SK-N-SH (cell line): ENCODE results near the gene MCC. TPM values are rescaled to one million over a fixed set of nuclear protein-coding genes. Genes with fewer than 3 reads are reported as not detected.

ENCODE experiments used
- CTCF ChIA-PET: fragments of 300-600, 350-600 bp; formaldehyde crosslinking; extraction: SDS; loops from one replicate; lab custom pipeline; 2021; lab: Yijun Ruan, JAX
- POLR2A ChIA-PET: fragments of 350-600 bp; sonication (Branson Sonifier 250); formaldehyde crosslinking; extraction: SDS; loops from one replicate; lab custom pipeline; 2020; ENCODE audit warnings: antibody characterized with exemption, inconsistent platforms; lab: Yijun Ruan, JAX
- DNase-seq: peaks from one replicate; pipeline ENCODE4 v3.0.0; 2012
- H2AFZ ChIP-seq: fragments of 200-600 bp; sonication (generic); 2 replicates; pipeline ENCODE4 v1.8.1; 2016; ENCODE audit warnings: antibody characterized with exemption, mild to moderate bottlenecking, low read depth
- H3F3A ChIP-seq: fragments of 200-600 bp; sonication (generic); replicated peaks from 2 replicates; pipeline ENCODE3; 2016; ENCODE audit warnings: antibody characterized with exemption, mild to moderate bottlenecking; ENCODE audit not compliant: insufficient read depth
- H3K27ac ChIP-seq, 2 experiments: fragments of 200-500 bp in 1 of 2; fragments of 200-600 bp in 1 of 2; sonication (Bioruptor generic) in 1 of 2; sonication (generic), shearing (Covaris generic) in 1 of 2; 2 replicates each; pipeline versions ENCODE4 v1.5.1 to v1.6.1; 2014 to 2016; ENCODE audit warnings: low read depth in 2 of 2, inconsistent platforms in 1 of 2, low read length in 1 of 2, mild to moderate bottlenecking in 1 of 2, mixed read lengths in 1 of 2
- H3K27me3 ChIP-seq: fragments of 200-600 bp; sonication (generic), shearing (Covaris generic); 2 replicates; pipeline ENCODE4 v1.6.1; 2016; ENCODE audit warnings: mixed run types; ENCODE audit not compliant: insufficient read depth
- H3K36me3 ChIP-seq, 2 experiments: fragments of 200-500 bp in 1 of 2; fragments of 200-600 bp in 1 of 2; sonication (Bioruptor generic) in 1 of 2; sonication (generic) in 1 of 2; replicated peaks in 1 of 2; 2 replicates each; pipeline versions ENCODE3 to v1.5.1; 2014 to 2016; ENCODE audit warnings: low read length in 1 of 2, mild to moderate bottlenecking in 1 of 2; ENCODE audit not compliant: insufficient read depth in 2 of 2, control insufficient read depth in 1 of 2
- H3K4me1 ChIP-seq, 2 experiments: fragments of 200-500 bp in 1 of 2; fragments of 200-600 bp in 1 of 2; sonication (Bioruptor generic) in 1 of 2; sonication (generic), shearing (Covaris generic) in 1 of 2; 2 replicates each; pipeline versions ENCODE4 v1.5.1 to v1.6.1; 2014 to 2016; ENCODE audit warnings: low read depth in 1 of 2, low read length in 1 of 2, mixed run types in 1 of 2; ENCODE audit not compliant: insufficient read depth in 2 of 2, control insufficient read depth in 1 of 2
- H3K4me2 ChIP-seq: fragments of 200-600 bp; sonication (generic), shearing (Covaris generic); 2 replicates; pipeline ENCODE4 v1.6.1; 2017; ENCODE audit warnings: mixed run types
- H3K4me3 ChIP-seq, 2 experiments: fragments of 200-500 bp in 1 of 2; fragments of 200-600 bp in 1 of 2; sonication (Bioruptor generic) in 1 of 2; sonication (generic), shearing (Covaris generic) in 1 of 2; 2 replicates each; pipeline versions ENCODE4 v1.5.1 to v1.8.1; 2014 to 2016; ENCODE audit warnings: low read depth in 2 of 2, inconsistent platforms in 1 of 2, low read length in 1 of 2, mild to moderate bottlenecking in 1 of 2, mixed read lengths in 1 of 2, moderate library complexity in 1 of 2
- H3K79me2 ChIP-seq: fragments of 200-600 bp; sonication (generic); 2 replicates; pipeline ENCODE4 v1.8.1; 2017; ENCODE audit warnings: mild to moderate bottlenecking; ENCODE audit not compliant: insufficient read depth
- H3K9ac ChIP-seq: fragments of 200-600 bp; sonication (generic); 2 replicates; pipeline ENCODE4 v1.6.1; 2017; ENCODE audit warnings: mixed run types
- H3K9me2 ChIP-seq: fragments of 200-600 bp; sonication (generic); 2 replicates; pipeline ENCODE4 v1.6.1; 2017; ENCODE audit warnings: mixed run types
- H3K9me3 ChIP-seq: fragments of 200-600 bp; sonication (generic); 2 replicates; pipeline ENCODE4 v1.6.1; 2017; ENCODE audit warnings: mixed run types, mild to moderate bottlenecking, moderate library complexity
- H4K20me1 ChIP-seq: fragments of 200-600 bp; sonication (generic); 2 replicates; pipeline ENCODE4 v1.6.1; 2017; ENCODE audit warnings: mild to moderate bottlenecking, mixed run types; ENCODE audit not compliant: insufficient read depth
- ELF1 ChIP-seq: IDR thresholded peaks from 2 replicates; pipeline ENCODE4 v1.4.0; 2012
- FOSL2 ChIP-seq: IDR thresholded peaks from 2 replicates; pipeline ENCODE4 v1.4.0; 2012; ENCODE audit warnings: low read depth, mild to moderate bottlenecking, moderate library complexity, borderline replicate concordance
- FOXJ3 ChIP-seq: sonication (generic); formaldehyde crosslinking; IDR thresholded peaks from 2 replicates; pipeline ENCODE4 v1.5.1; 2020; ENCODE audit warnings: mild to moderate bottlenecking, missing genetic modification reagents
- GABPA ChIP-seq: IDR thresholded peaks from 2 replicates; pipeline ENCODE4 v1.4.0; 2012; ENCODE audit warnings: low read depth, mild to moderate bottlenecking
- GATA2 ChIP-seq: sonication (generic); formaldehyde crosslinking; IDR thresholded peaks from 2 replicates; pipeline ENCODE4 v1.5.0; 2020; ENCODE audit warnings: mild to moderate bottlenecking, missing genetic modification reagents
- MEF2A ChIP-seq: IDR thresholded peaks from 2 replicates; pipeline ENCODE4 v1.4.0; 2012; ENCODE audit warnings: low read depth, borderline replicate concordance
- RAD21 ChIP-seq: IDR thresholded peaks from 2 replicates; pipeline ENCODE4 v1.6.1; 2012; ENCODE audit warnings: mild to moderate bottlenecking, low read length
- RFX5 ChIP-seq: IDR thresholded peaks from 2 replicates; pipeline ENCODE4 v1.6.1; 2012; ENCODE audit warnings: mild to moderate bottlenecking, improper control_type of control experiment, low read length
- SIN3A ChIP-seq: IDR thresholded peaks from 2 replicates; pipeline ENCODE4 v1.6.1; 2012; ENCODE audit warnings: low read depth, mild to moderate bottlenecking, low read length, moderate library complexity, borderline replicate concordance
- YY1 ChIP-seq: IDR thresholded peaks from 2 replicates; pipeline ENCODE4 v1.4.0; 2012; ENCODE audit warnings: low read depth, mild to moderate bottlenecking
- WGBS: methylation state at CpG from one replicate; pipeline ENCODE4 v1.1.6; 2017; ENCODE audit warnings: low lambda C conversion rate; 5-methylcytosine and 5-hydroxymethylcytosine counted together
- polyA plus RNA-seq, 3 experiments: library from polyadenylated mRNA; depleted of rRNA; stranded (reverse); fragments of >200 nt; gene quantifications; 2 replicates each; pipeline ENCODE4 v1.2.3, GENCODE V29; 2012
- TF ChIP-seq, protein P1 (sequence below): fragments of 150-350 bp; IDR thresholded peaks from 2 replicates; pipeline ENCODE4 v1.6.1; 2017; ENCODE audit warnings: antibody characterized with exemption, low read length, low read depth, borderline replicate concordance

MCC gene
- polyA plus RNA-seq, 1 of the 3 experiments (the other 2 are of a cell fraction): 3.6 TPM

DNA sequence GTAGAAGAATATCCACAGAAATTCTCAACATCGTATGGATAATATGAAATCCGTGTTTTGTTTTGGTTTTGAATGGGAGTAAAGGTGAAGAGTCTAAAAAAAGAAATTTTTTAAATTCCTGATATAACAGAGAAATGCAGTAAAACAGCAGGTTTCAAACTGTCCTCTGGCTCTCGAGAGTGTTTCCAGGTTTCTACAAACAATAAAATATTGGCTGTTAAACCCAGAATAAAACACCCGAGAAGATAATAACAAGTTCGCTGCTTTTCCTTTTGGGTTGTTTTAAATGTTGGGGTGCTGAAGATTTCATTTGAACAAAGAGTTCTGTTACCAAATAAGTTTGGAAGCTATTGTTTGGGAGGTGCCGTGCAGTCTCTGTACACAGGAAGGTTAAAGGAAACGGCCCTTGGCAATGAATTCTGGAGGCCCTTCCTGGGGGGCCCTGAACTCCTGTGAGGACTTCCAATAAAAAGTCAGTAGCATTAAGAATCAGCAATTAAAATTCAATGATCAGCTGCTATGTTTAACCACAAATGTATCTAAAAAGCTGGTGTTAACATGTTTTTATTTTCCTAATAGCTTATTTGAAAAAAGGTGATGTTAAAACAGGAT, 269.2 kb downstream of the MCC start:
- Histone ChIP-seq H3F3A (no peaks in the 10 kb centered on the region), H3K9me3 (no peaks in the 10 kb centered on the region), H3K4me3 (no peak overlapping the region), H3K4me1 (peaks cover 0 to 17% of the 10 kb centered on the region in 2 experiments; a peak in 1 of 4 replicates), H3K27ac (no peak overlapping the region), H2AFZ (no peak overlapping the region), H3K9ac (no peak overlapping the region), H3K27me3 (no peaks in the 10 kb centered on the region), H3K79me2 (no peaks in the 10 kb centered on the region), H3K4me2 (no peak overlapping the region), H4K20me1 (no peaks in the 10 kb centered on the region), H3K36me3 (no peaks in the 10 kb centered on the region), H3K9me2 (no peaks in the 10 kb centered on the region)
- 69% methylated on average over 7 of the region's 7 CpGs for WGBS
- POLR2A ChIA-PET: no interaction called here
- CTCF ChIA-PET: interaction anchor here (1.2 to 1.6 kb wide), 2 partner anchors 26 to 118 kb away, joined by 3 to 4 read pairs; no protein-coding TSS in a partner anchor
- no peak for TF ChIP-seq YY1
- TF ChIP-seq, protein P1, sequence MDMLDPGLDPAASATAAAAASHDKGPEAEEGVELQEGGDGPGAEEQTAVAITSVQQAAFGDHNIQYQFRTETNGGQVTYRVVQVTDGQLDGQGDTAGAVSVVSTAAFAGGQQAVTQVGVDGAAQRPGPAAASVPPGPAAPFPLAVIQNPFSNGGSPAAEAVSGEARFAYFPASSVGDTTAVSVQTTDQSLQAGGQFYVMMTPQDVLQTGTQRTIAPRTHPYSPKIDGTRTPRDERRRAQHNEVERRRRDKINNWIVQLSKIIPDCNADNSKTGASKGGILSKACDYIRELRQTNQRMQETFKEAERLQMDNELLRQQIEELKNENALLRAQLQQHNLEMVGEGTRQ: no peak
- no peak for DNase-seq

DNA sequence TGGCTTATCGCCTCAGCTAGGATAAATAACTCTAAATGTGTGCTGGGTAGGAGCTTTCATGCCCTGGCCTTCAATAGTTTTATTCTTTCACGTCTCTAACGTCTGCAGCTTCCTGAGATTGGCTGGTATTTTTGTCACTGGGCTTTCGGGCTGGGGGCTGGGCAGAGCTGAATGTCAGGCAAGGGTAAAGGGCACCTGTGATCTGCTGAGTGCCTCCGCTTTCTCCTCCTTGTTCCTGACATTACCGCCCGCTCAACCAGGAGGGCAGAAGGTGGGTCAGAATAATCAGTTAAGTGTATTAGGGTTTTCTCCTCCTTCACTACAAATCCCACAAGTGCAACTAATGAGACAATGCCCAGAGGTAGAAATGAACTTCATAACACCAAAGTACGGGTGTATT, 270.1 kb downstream of the MCC start:
- peaks cover 0 to 24% of the 10 kb centered on the region in 2 experiments; a peak in 2 of 4 replicates for H3K4me1 ChIP-seq
- H4K20me1 ChIP-seq: no peaks in the 10 kb centered on the region
- H3K4me3 ChIP-seq: no peak overlapping the region
- POLR2A ChIA-PET: no interaction called here
- no peak for TF ChIP-seq GATA2 (CRISPR knock-in tag)
- no peak for TF ChIP-seq MEF2A
- no peak for TF ChIP-seq FOXJ3
- TF ChIP-seq GABPA: no peak
- TF ChIP-seq, protein P1: no peak
- no peak for TF ChIP-seq SIN3A
- TF ChIP-seq ELF1: no peak
- no peak for TF ChIP-seq RFX5
- no peak for TF ChIP-seq FOSL2
- no peak for TF ChIP-seq RAD21
- DNase-seq: no peak
- H3K4me2 ChIP-seq: no peak overlapping the region
- no peaks in the 10 kb centered on the region for H3K79me2 ChIP-seq
- H2AFZ ChIP-seq: no peak overlapping the region
- 69% methylated on average over 8 of the region's 8 CpGs for WGBS
- no peak overlapping the region for H3K9ac ChIP-seq
- no peaks in the 10 kb centered on the region for H3K27me3 ChIP-seq
- H3F3A ChIP-seq: no peaks in the 10 kb centered on the region
- H3K27ac ChIP-seq: no peak overlapping the region; a peak in 1 of 4 replicates
- no peaks in the 10 kb centered on the region for H3K36me3 ChIP-seq
- no peaks in the 10 kb centered on the region for H3K9me2 ChIP-seq
- CTCF ChIA-PET: interaction anchor here (1.2 to 1.6 kb wide), 2 partner anchors 25 to 119 kb away, joined by 3 to 4 read pairs; no protein-coding TSS in a partner anchor
- H3K9me3 ChIP-seq: no peaks in the 10 kb centered on the region
